ENCODE measurements around the gene ABHD10. TPM values are rescaled to one million over a fixed set of nuclear protein-coding genes. Genes with fewer than 3 reads are reported as not detected.

Gene ABHD10
- total and polyA plus RNA-seq, 7 experiments from 2014 or later: 18.4 to 44.5 (median 37.6) TPM

DNA sequence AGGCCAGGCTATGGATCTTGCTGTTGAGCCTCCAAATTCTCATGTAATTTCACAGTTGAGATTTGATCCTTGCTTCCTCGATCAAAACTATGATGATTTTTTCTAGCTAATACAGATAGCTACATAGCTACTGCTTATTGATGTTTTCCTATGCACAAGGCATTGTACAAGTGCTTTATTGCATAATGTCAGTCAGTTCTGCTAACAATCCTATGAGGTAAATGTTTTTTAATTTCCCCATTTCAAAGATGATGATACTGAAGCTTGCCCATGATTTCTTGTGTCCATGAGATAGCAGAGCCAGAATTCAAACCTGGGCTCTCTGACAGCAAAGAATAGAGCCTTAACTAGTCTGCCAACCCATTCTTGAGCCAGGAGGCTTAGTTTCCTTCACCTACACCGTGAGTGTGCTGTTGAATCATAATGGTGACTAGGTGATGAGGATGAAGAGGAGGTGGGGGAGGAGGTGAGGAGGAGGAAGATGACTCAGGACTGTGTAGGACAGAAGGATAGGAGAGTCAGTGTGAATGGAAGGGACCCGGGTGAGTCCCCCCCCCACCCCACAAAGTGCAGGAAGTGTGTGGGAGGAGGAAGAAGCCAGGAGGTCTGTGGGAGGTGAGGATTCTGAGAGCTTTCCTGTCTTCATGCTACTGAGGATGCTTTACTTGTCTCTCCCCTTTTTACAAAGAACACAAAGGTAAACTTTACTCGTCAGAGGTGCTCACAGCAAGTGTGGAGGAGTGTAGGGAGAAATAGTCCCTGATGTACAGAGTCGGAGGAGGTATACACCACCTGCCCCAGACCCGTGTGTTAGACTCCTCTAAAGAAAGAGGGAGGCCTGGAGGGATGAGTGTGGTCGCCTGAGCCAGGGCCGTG lies 23.5 kb downstream of the ABHD10 start:
- Histone ChIP-seq H3K36me3 (ENCODE audit: control insufficient read depth in 2 of 3, insufficient read depth in 3 of 3, low read length in 3 of 3) (no peaks in the 10 kb centered on the region), H3K27ac (ENCODE audit: low read depth, low read length) (no peak overlapping the region), H3K27me3 (ENCODE audit: control insufficient read depth in 2 of 2, insufficient read depth in 2 of 2, low read length in 2 of 2) (no peaks in the 10 kb centered on the region), H3K9me3 (ENCODE audit: control insufficient read depth in 2 of 3, low read length in 3 of 3) (no peaks in the 10 kb centered on the region), H3K4me3 (ENCODE audit: low read length) (no peak overlapping the region), H3K4me1 (ENCODE audit: control insufficient read depth in 2 of 2, insufficient read depth in 2 of 2, low read length in 2 of 2) (peaks cover 5 to 22% of the 10 kb centered on the region in 2 donors)
- no peaks in the 10 kb centered on the region for H3K9me3 Mint-ChIP-seq
- peaks cover 0 to 2% (median 0%) of the 10 kb centered on the region in 5 donors for H3K36me3 Mint-ChIP-seq
- ChIA-PET CTCF (interaction anchor here (1.6 to 4.6 kb wide), 5 partner anchors 10 to 14 kb away, joined by 3 to 16 read pairs (median 7); no protein-coding TSS in a partner anchor), POLR2A (interaction anchor here (0.8 to 1.6 kb wide), 4 partner anchors 9 to 24 kb away, joined by 4 to 5 read pairs (median 4); partner anchors contain the start of gene ABHD10)
- H3K4me3 Mint-ChIP-seq: peak overlapping the region in 8 of 10 donors; percentile 5 to 64 (median 48)
- ATAC-seq: peak; percentile 31
- intact Hi-C loops (cut with micrococcal nuclease): loop anchor here in 1 of 2 donors (1.0 kb wide), 1 partner anchor 8 kb away; no protein-coding TSS in a partner anchor
- DNase-seq: peak in 2 of 9 donors; percentile 10 to 57
- H3K4me1 Mint-ChIP-seq: peaks cover 20 to 54% (median 41%) of the 10 kb centered on the region in 7 donors
- H3K27me3 Mint-ChIP-seq: no peaks in the 10 kb centered on the region
- peak overlapping the region; percentile 31 to 77 (median 59) for H3K27ac Mint-ChIP-seq

DNA sequence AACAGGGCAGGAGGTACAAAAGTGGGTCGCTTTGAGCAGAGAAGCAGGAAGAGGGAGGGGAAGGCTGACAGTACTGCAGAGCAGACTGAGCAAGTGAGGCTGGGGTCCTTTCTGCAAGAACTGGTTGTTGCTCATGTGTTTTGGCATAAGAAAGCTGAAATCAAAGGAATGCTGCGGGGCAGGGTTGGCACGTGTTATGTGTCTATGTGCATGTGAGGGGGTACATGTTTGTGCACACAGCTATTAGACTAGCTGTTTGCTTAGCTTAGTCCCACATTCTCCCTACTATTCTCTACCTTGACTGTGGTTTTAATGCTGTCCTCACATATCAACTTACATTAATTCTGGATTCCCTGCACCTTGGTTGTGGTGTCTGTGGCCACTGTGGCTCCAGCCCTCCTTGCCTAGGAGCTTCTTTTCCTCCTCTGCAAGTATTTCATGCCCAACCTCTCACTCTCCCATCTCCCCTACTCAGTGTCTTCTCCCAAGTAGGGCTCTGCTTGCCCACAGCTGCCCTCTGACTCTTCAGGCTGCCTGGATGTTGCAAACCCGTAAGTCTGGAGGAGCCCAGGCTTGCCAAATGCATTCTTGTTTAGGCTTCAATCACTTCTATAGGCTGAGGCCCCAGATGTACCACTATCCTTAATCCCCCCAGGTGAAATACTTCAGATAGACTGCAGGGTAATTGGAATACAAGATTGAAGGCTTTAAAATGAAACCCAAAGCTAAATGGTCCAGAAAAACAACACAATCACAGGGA lies 24.7 kb downstream of the ABHD10 start:
- ATAC-seq: no peak
- H3K36me3 Mint-ChIP-seq: no peaks in the 10 kb centered on the region
- Histone ChIP-seq H3K27ac (ENCODE audit: low read depth, low read length) (no peak overlapping the region), H3K36me3 (ENCODE audit: control insufficient read depth in 2 of 3, insufficient read depth in 3 of 3, low read length in 3 of 3) (no peaks in the 10 kb centered on the region), H3K4me3 (ENCODE audit: low read length) (no peak overlapping the region), H3K9me3 (ENCODE audit: control insufficient read depth in 2 of 3, low read length in 3 of 3) (no peaks in the 10 kb centered on the region), H3K27me3 (ENCODE audit: control insufficient read depth in 2 of 2, insufficient read depth in 2 of 2, low read length in 2 of 2) (no peaks in the 10 kb centered on the region), H3K4me1 (ENCODE audit: control insufficient read depth in 2 of 2, insufficient read depth in 2 of 2, low read length in 2 of 2) (peaks cover 5 to 22% of the 10 kb centered on the region in 2 donors)
- no peaks in the 10 kb centered on the region for H3K9me3 Mint-ChIP-seq
- H3K27ac Mint-ChIP-seq: peak overlapping the region; percentile 32 to 77 (median 56)
- no peaks in the 10 kb centered on the region for H3K27me3 Mint-ChIP-seq
- ChIA-PET POLR2A (interaction anchor here (0.9 to 1.6 kb wide), 3 partner anchors 8 to 23 kb away, joined by 3 to 4 read pairs (median 4); no protein-coding TSS in a partner anchor), CTCF (interaction anchor here (0.9 to 4.6 kb wide), 4 partner anchors 10 to 36 kb away, joined by 3 to 16 read pairs (median 8); no protein-coding TSS in a partner anchor)
- H3K4me3 Mint-ChIP-seq: peak overlapping the region in 2 of 10 donors; percentile 17 to 31
- intact Hi-C loops (cut with micrococcal nuclease): no loop called here
- no peak for DNase-seq
- H3K4me1 Mint-ChIP-seq: peaks cover 20 to 52% (median 41%) of the 10 kb centered on the region in 7 donors

DNA sequence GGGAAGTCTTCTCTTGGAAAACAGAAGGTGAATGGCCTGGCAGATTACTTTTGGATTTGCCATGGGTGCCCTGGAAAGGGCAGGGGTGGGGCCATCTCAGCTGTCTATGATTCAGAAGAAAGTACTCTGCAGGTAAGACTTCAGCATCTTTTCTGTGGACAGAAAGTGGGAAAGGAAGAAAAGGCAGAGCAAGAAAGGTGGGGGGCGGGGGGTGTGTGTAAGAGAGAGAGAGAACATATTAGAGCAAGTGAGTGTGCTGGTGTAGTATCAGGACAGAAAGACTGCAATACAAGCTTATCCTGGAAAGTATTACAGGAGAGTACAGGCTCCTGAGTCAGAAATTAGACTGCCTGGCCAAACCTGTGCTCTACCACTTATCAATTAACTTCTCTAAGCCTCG lies 25.4 kb downstream of the ABHD10 start:
- DNase-seq: no peak
- CTCF ChIA-PET: interaction anchor here (1.5 to 4.6 kb wide), 4 partner anchors 9 to 286 kb away, joined by 4 to 16 read pairs (median 8); no protein-coding TSS in a partner anchor
- intact Hi-C loops (cut with micrococcal nuclease): no loop called here
- Mint-ChIP-seq H3K27ac (peak overlapping the region in 3 of 9 donors; percentile 27 to 56 (median 44)), H3K4me3 (no peak overlapping the region), H3K9me3 (peaks cover 0 to 3% (median 0%) of the 10 kb centered on the region in 11 donors), H3K4me1 (peaks cover 20 to 48% (median 35%) of the 10 kb centered on the region in 7 donors), H3K36me3 (peaks cover 0 to 4% (median 0%) of the 10 kb centered on the region in 5 donors), H3K27me3 (no peaks in the 10 kb centered on the region)
- Histone ChIP-seq H3K36me3 (ENCODE audit: control insufficient read depth in 2 of 3, insufficient read depth in 3 of 3, low read length in 3 of 3) (no peaks in the 10 kb centered on the region), H3K27me3 (ENCODE audit: control insufficient read depth in 2 of 2, insufficient read depth in 2 of 2, low read length in 2 of 2) (no peaks in the 10 kb centered on the region), H3K9me3 (ENCODE audit: control insufficient read depth in 2 of 3, low read length in 3 of 3) (no peaks in the 10 kb centered on the region), H3K4me3 (ENCODE audit: low read length) (no peak overlapping the region), H3K27ac (ENCODE audit: low read depth, low read length) (no peak overlapping the region), H3K4me1 (ENCODE audit: control insufficient read depth in 2 of 2, insufficient read depth in 2 of 2, low read length in 2 of 2) (peaks cover 5 to 22% of the 10 kb centered on the region in 2 donors)
- POLR2A ChIA-PET: interaction anchor here (0.9 kb wide), 1 partner anchor 24 kb away, joined by 3 read pairs; no protein-coding TSS in a partner anchor
- no peak for ATAC-seq

DNA sequence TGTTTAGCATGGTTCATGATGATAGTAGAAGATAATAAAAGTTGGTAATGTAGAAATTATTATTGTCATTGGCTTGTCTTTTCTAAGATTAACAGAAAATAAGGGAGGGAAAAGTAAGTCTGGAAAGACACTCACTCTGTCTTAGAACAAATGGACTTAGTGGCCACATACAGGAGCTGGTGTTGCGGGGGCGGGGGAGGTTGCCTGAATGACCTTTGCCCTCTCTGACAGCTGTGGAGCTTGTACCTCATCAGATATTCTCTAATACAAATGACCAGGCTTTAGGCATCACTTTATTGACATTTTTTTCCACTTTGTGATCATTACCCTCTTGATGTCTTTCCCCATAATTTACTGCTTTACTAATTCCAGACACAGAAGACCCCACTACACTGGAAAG lies 25.8 kb downstream of the ABHD10 start:
- Histone ChIP-seq H3K36me3 (ENCODE audit: control insufficient read depth in 2 of 3, insufficient read depth in 3 of 3, low read length in 3 of 3) (no peaks in the 10 kb centered on the region), H3K4me3 (ENCODE audit: low read length) (no peak overlapping the region), H3K27ac (ENCODE audit: low read depth, low read length) (no peak overlapping the region), H3K27me3 (ENCODE audit: control insufficient read depth in 2 of 2, insufficient read depth in 2 of 2, low read length in 2 of 2) (no peaks in the 10 kb centered on the region), H3K4me1 (ENCODE audit: control insufficient read depth in 2 of 2, insufficient read depth in 2 of 2, low read length in 2 of 2) (peaks cover 5 to 18% of the 10 kb centered on the region in 2 donors), H3K9me3 (ENCODE audit: control insufficient read depth in 2 of 3, low read length in 3 of 3) (no peaks in the 10 kb centered on the region)
- ATAC-seq (no peak), DNase-seq (no peak)
- Mint-ChIP-seq H3K27me3 (no peaks in the 10 kb centered on the region), H3K9me3 (peaks cover 0 to 3% (median 0%) of the 10 kb centered on the region in 11 donors), H3K4me3 (no peak overlapping the region), H3K4me1 (peaks cover 20 to 46% (median 33%) of the 10 kb centered on the region in 7 donors), H3K36me3 (peaks cover 0 to 5% (median 0%) of the 10 kb centered on the region in 5 donors), H3K27ac (no peak overlapping the region)
- POLR2A ChIA-PET: no interaction called here
- CTCF ChIA-PET: interaction anchor here (1.5 to 4.6 kb wide), 4 partner anchors 9 to 287 kb away, joined by 4 to 16 read pairs (median 8); no protein-coding TSS in a partner anchor
- intact Hi-C loops (cut with micrococcal nuclease): no loop called here

DNA sequence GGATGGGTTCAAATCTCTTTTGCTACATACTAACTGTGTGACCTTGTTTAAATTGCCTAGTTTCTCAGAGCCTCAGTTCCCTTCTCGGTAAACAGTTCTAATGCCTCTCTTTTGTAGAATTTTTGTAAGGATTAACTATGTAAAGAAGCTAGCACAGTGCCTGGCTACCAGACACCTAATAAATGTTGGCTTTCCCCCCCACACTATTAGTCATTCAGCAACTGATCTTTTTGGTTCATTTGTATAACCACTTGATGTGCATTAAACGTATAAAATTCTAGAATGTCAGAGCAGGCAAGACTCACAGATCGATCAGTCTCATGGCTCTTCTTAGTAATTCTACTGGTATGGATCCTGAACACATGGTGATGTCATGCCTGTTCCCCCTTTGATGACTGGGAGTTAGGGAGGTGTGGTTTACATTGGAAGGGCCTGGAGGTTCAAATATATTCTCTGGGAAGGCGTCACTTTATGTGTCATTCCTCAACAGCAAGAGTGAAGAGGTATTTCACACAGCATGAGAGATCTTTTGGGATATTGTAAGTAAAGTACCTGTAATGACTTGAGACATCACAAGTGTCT lies 26.4 kb downstream of the ABHD10 start:
- no peaks in the 10 kb centered on the region for H3K36me3 ChIP-seq (ENCODE audit: control insufficient read depth in 2 of 3, insufficient read depth in 3 of 3, low read length in 3 of 3)
- no peak for ATAC-seq
- H3K4me1 Mint-ChIP-seq: peaks cover 20 to 44% (median 33%) of the 10 kb centered on the region in 7 donors

DNA sequence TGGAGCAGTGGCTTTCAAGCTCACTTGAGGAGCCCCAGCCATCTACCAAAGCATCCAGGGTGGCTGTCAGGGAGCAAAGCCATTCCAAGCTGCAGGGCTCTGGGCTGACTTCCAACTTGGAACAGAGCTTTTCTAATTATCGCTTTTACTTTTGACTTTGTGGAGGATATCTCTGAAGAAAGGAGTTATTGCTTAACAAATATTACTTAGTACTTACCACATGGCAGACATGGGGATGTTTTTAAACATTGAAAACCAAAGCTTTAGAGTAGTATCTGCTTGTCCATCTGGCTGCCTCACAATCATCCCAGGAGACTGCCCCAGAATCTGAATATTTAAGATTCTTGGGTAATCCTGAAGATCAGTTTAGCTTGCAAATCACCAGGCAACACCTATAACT lies 28.8 kb downstream of the ABHD10 start:
- H3K27ac ChIP-seq (ENCODE audit: low read depth, low read length): no peak overlapping the region
- no peaks in the 10 kb centered on the region for H3K27me3 ChIP-seq (ENCODE audit: control insufficient read depth in 2 of 2, insufficient read depth in 2 of 2, low read length in 2 of 2)
- Mint-ChIP-seq H3K27ac (no peak overlapping the region), H3K36me3 (peaks cover 0 to 6% (median 0%) of the 10 kb centered on the region in 5 donors), H3K4me3 (no peak overlapping the region), H3K9me3 (peaks cover 0 to 3% (median 0%) of the 10 kb centered on the region in 11 donors), H3K4me1 (peaks cover 14 to 29% (median 19%) of the 10 kb centered on the region in 7 donors), H3K27me3 (no peaks in the 10 kb centered on the region)
- ChIA-PET CTCF (interaction anchor here (1.1 to 1.6 kb wide), 2 partner anchors 13 to 19 kb away, joined by 6 to 10 read pairs; no protein-coding TSS in a partner anchor), POLR2A (no interaction called here)
- peaks cover 5 to 11% of the 10 kb centered on the region in 2 donors for H3K4me1 ChIP-seq (ENCODE audit: control insufficient read depth in 2 of 2, insufficient read depth in 2 of 2, low read length in 2 of 2)
- H3K36me3 ChIP-seq (ENCODE audit: control insufficient read depth in 2 of 3, insufficient read depth in 3 of 3, low read length in 3 of 3): no peaks in the 10 kb centered on the region
- H3K9me3 ChIP-seq (ENCODE audit: control insufficient read depth in 2 of 3, low read length in 3 of 3): no peaks in the 10 kb centered on the region
- no peak for ATAC-seq
- DNase-seq: no peak
- intact Hi-C loops (cut with micrococcal nuclease): no loop called here
- no peak overlapping the region for H3K4me3 ChIP-seq (ENCODE audit: low read length)

More for the DNA sequence above, 26.4 kb downstream of the ABHD10 start:
- Histone ChIP-seq H3K9me3 (ENCODE audit: control insufficient read depth in 2 of 3, low read length in 3 of 3) (no peaks in the 10 kb centered on the region), H3K27ac (ENCODE audit: low read depth, low read length) (no peak overlapping the region), H3K4me1 (ENCODE audit: control insufficient read depth in 2 of 2, insufficient read depth in 2 of 2, low read length in 2 of 2) (peaks cover 5 to 18% of the 10 kb centered on the region in 2 donors), H3K27me3 (ENCODE audit: control insufficient read depth in 2 of 2, insufficient read depth in 2 of 2, low read length in 2 of 2) (no peaks in the 10 kb centered on the region), H3K4me3 (ENCODE audit: low read length) (no peak overlapping the region)
- ChIA-PET CTCF (interaction anchor here (0.7 to 3.1 kb wide), 3 partner anchors 13 to 287 kb away, joined by 4 to 8 read pairs (median 5); no protein-coding TSS in a partner anchor), POLR2A (no interaction called here)
- H3K9me3 Mint-ChIP-seq: peaks cover 0 to 3% (median 0%) of the 10 kb centered on the region in 11 donors
- H3K27ac Mint-ChIP-seq: no peak overlapping the region
- no peak for DNase-seq
- peaks cover 0 to 6% (median 0%) of the 10 kb centered on the region in 5 donors for H3K36me3 Mint-ChIP-seq
- no peak overlapping the region for H3K4me3 Mint-ChIP-seq
- no peaks in the 10 kb centered on the region for H3K27me3 Mint-ChIP-seq
- intact Hi-C loops (cut with micrococcal nuclease): no loop called here

Data from naive thymus-derived CD4-positive, alpha-beta T cell (primary cell).